Right lobe of liver (tissue), 4 donors: ENCODE measurements around the gene TMPRSS7.

Experiments
- CTCF ChIP-seq, 4 donors: fragments of 200-600 bp in 3 of 4; fragments of 450-650 bp in 1 of 4; IDR thresholded peaks; one replicate each; pipeline versions ENCODE4 v1.5.1 to v1.8.0; 2016 to 2022; ENCODE audit warnings: antibody characterized with exemption in 4 of 4, mild to moderate bottlenecking in 2 of 4
- POLR2A ChIP-seq: fragments of 450-650 bp; IDR thresholded peaks from one replicate; pipeline ENCODE4 v1.6.1; 2017; ENCODE audit warnings: antibody characterized with exemption, mild to moderate bottlenecking
- donor health status: DM: no; HTN: no; CAD: no.
- donor health status: DM: no; HTN: no; CAD: no.
- donor health status: DM: no; HTN: yes; CAD: no.

GRCh38 chr3:112059497-112059896 lies 25.0 kb downstream of the TMPRSS7 start:
- TF ChIP-seq CTCF (IDR thresholded peaks at IDR 0.05) (no peak), POLR2A (no peak)
